GM06990 (cell line): ENCODE measurements around the gene SLC25A33.
A peak's percentile ranks its signal among the peaks of the same experiment; 100 is the strongest.

Source experiments
- DNase-seq: peaks from one replicate; pipeline ENCODE4 v3.0.0-alpha.2; 2011; ENCODE audit not compliant: insufficient read length; ENCODE audit errors: extremely low read depth
- H3K27me3 ChIP-seq: replicated peaks from 2 replicates; pipeline ENCODE4 v1.6.0; 2011; ENCODE audit warnings: low read length; ENCODE audit not compliant: control insufficient read depth, insufficient read depth
- H3K36me3 ChIP-seq: 2 replicates; pipeline ENCODE4 v1.5.1; 2011; ENCODE audit warnings: low read length; ENCODE audit not compliant: control insufficient read depth, insufficient read depth
- H3K4me3 ChIP-seq: replicated peaks from 2 replicates; pipeline ENCODE4 v1.5.1; 2011; ENCODE audit warnings: low read depth, mild to moderate bottlenecking, control low read depth, low read length
- CTCF ChIP-seq: IDR thresholded peaks from 2 replicates; pipeline ENCODE4 v1.5.1; 2011; ENCODE audit warnings: low read length, control low read depth, mild to moderate bottlenecking, inconsistent platforms; ENCODE audit not compliant: insufficient read depth, poor library complexity, severe bottlenecking

Gene SLC25A33

GRCh38 chr1:9537863-9538668 lies 1.2 kb upstream of the SLC25A33 start:
- TF ChIP-seq CTCF = no peak
- no peaks in the 10 kb centered on the region for H3K27me3 ChIP-seq
- H3K36me3 ChIP-seq = no peaks in the 10 kb centered on the region; the same call in 1 of the 2 replicates
- DNase-seq = no peak
- H3K4me3 ChIP-seq = no peak overlapping the region

- Histone ChIP-seq H3K36me3 (no peaks in the 10 kb centered on the region; the same call in 1 of the 2 replicates), H3K4me3 (no peak overlapping the region), H3K27me3 (no peaks in the 10 kb centered on the region)
- no peak for TF ChIP-seq CTCF
- no peak for DNase-seq
Measured at GRCh38 chr1:9538669-9539164, 548 bp upstream of the SLC25A33 start.

GRCh38 chr1:9539829-9540550 lies 725 bp downstream of the SLC25A33 start:
- peak; percentile 75 for DNase-seq
- Histone ChIP-seq H3K27me3 (no peaks in the 10 kb centered on the region), H3K36me3 (no peaks in the 10 kb centered on the region; the same call in 1 of the 2 replicates), H3K4me3 (peak overlapping the region; percentile 91)
- no peak for TF ChIP-seq CTCF

GRCh38 chr1:9542430-9542829 lies 3.2 kb downstream of the SLC25A33 start:
- no peak for DNase-seq
- Histone ChIP-seq H3K36me3 (no peaks in the 10 kb centered on the region; the same call in 1 of the 2 replicates), H3K27me3 (no peaks in the 10 kb centered on the region), H3K4me3 (no peak overlapping the region)
- TF ChIP-seq CTCF = no peak

GRCh38 chr1:9544926-9545325 lies 5.7 kb downstream of the SLC25A33 start:
- H3K36me3 ChIP-seq = no peaks in the 10 kb centered on the region; the same call in 1 of the 2 replicates
- no peak for DNase-seq
- H3K27me3 ChIP-seq = no peaks in the 10 kb centered on the region
- no peak for TF ChIP-seq CTCF
- H3K4me3 ChIP-seq = no peak overlapping the region
